ENCODE measurements around the gene LHFPL6. TPM values are rescaled to one million over a fixed set of nuclear protein-coding genes. Genes with fewer than 3 reads are reported as not detected.

Gene LHFPL6
- polyA plus RNA-seq, 2 of the 4 experiments (the other 2 are of a cell fraction), result 1.7 to 5.4 TPM

DNA sequence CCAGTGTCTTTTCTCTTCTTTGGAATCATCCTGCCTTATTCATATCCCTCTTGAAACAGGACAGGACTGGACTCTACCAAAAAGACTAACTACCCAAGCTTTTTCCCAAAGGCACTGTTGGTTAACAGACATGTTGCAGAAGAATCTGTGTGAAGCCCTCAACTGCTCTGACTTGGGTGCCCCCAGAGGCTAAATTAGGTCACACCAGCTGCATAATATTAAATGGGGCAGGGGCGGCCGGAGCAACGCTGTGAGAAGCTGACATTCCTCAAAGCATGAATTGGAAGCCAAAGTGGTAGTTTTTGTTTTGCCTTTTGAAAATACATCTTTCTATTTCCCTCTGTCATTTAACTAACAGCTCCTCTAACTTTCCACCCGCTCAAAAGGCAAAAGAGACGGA is 185.9 kb downstream of the LHFPL6 start:
- DNase-seq (ENCODE audit: low read depth in 1 of 2, low spot score in 1 of 2) (no peak), ATAC-seq (peak; percentile 55 to 62; a peak in 1 of 6 replicates), FAIRE-seq (no peak)
- H3K9me3 ChIP-seq, result no peaks in the 10 kb centered on the region
- 43% methylated on average over 5 of the region's 5 CpGs for WGBS (ENCODE audit: missing lambda C conversion rate)
- TF ChIP-seq CBX2 (IDR thresholded peaks at IDR 0.05; ENCODE audit: borderline replicate concordance, low read depth), result no peak
- TF ChIP-seq, protein P1, sequence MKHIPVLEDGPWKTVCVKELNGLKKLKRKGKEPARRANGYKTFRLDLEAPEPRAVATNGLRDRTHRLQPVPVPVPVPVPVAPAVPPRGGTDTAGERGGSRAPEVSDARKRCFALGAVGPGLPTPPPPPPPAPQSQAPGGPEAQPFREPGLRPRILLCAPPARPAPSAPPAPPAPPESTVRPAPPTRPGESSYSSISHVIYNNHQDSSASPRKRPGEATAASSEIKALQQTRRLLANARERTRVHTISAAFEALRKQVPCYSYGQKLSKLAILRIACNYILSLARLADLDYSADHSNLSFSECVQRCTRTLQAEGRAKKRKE (CRISPR knock-in tag; IDR thresholded peaks at IDR 0.05; ENCODE audit: low read depth), result no peak
- TF ChIP-seq REST (IDR thresholded peaks at IDR 0.05), result no peak
- TF ChIP-seq HOXB5 (CRISPR knock-in tag; IDR thresholded peaks at IDR 0.05), result no peak
- no peak for TF ChIP-seq TP53 (CRISPR knock-in tag; IDR thresholded peaks at IDR 0.05)
- TF ChIP-seq USF2 (IDR thresholded peaks at IDR 0.05), result no peak
- TF ChIP-seq KDM1A (IDR thresholded peaks at IDR 0.05; ENCODE audit: low read depth), result no peak
- TF ChIP-seq E2F6 (IDR thresholded peaks at IDR 0.05; ENCODE audit: borderline replicate concordance, low read depth), result no peak
- no peak for TF ChIP-seq RFX5 (IDR thresholded peaks at IDR 0.05)
- TF ChIP-seq, protein P2, sequence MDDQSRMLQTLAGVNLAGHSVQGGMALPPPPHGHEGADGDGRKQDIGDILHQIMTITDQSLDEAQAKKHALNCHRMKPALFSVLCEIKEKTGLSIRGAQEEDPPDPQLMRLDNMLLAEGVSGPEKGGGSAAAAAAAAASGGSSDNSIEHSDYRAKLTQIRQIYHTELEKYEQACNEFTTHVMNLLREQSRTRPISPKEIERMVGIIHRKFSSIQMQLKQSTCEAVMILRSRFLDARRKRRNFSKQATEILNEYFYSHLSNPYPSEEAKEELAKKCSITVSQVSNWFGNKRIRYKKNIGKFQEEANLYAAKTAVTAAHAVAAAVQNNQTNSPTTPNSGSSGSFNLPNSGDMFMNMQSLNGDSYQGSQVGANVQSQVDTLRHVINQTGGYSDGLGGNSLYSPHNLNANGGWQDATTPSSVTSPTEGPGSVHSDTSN (IDR thresholded peaks at IDR 0.05), result no peak
- no peak for TF ChIP-seq CHD2 (IDR thresholded peaks at IDR 0.05; ENCODE audit: low read length, partially characterized antibody)
- no peak for TF ChIP-seq EHF (CRISPR knock-in tag; IDR thresholded peaks at IDR 0.05)
- no peak for TF ChIP-seq HEYL (CRISPR knock-in tag; IDR thresholded peaks at IDR 0.05)
- ChIA-PET CTCF (interaction anchor here (1.2 kb wide), 1 partner anchor 195 kb away, joined by 3 read pairs; no protein-coding TSS in a partner anchor), POLR2A (no interaction called here)
- H3K4me2 ChIP-seq, result no peak overlapping the region
- H3K4me3 ChIP-seq, result no peak overlapping the region
- no peaks in the 10 kb centered on the region for H3K4me1 ChIP-seq
- H3K27ac ChIP-seq, result no peak overlapping the region

DNA sequence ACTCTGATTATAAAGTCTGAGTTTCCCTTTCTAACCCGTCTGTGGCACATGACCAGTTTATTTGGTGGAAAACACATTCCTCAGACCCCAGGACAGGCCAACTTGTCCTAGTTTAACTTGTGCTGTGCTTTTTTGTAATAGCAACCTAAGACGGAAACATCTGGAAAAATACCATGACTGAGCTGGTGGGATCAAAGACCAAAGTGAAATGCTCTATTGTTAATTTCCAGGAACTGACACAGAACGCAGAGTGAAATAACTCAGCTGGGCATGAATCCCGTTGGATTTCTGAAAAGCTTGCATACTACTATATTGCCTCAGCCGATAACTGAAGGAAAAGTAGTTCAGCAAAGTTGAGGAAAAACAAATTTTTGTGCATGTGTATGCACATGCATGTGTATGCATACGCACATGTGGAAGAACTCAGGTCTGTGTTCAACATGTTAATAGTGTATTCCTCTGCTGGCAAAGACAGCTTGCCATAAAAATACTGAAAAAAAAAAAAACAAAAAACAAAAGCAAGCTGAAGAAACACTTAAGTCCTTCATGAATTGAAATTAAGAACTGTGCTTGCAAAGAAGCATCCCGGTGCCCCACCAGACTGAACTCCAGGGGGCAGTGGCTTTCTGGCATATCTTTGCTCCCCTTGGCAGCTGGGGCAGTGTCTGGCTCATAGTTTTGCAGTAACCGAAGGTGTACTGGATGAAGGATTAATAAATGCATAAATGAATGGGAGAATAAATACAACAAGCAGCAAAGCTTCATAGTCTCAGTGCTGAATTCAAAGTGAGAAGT is 187.8 kb downstream of the LHFPL6 start:
- POLR2A ChIA-PET, result no interaction called here

More for the DNA sequence above, 187.8 kb downstream of the LHFPL6 start:
- Histone ChIP-seq H3K27ac (no peak overlapping the region), H3K4me1 (no peaks in the 10 kb centered on the region), H3K4me3 (no peak overlapping the region), H3K4me2 (no peak overlapping the region), H3K9me3 (no peaks in the 10 kb centered on the region)
- CTCF ChIA-PET, result interaction anchor here (0.6 to 2.9 kb wide), 13 partner anchors 9 to 268 kb away, joined by 3 to 28 read pairs (median 4); partner anchors contain the start of gene LHFPL6
- peak in 1 of 2 experiments; percentile 24 for DNase-seq (ENCODE audit: low read depth in 1 of 2, low spot score in 1 of 2)
- FAIRE-seq, result no peak
- peak; percentile 45 for TF ChIP-seq SMC3 (IDR thresholded peaks at IDR 0.05)
- TF ChIP-seq, protein P3, sequence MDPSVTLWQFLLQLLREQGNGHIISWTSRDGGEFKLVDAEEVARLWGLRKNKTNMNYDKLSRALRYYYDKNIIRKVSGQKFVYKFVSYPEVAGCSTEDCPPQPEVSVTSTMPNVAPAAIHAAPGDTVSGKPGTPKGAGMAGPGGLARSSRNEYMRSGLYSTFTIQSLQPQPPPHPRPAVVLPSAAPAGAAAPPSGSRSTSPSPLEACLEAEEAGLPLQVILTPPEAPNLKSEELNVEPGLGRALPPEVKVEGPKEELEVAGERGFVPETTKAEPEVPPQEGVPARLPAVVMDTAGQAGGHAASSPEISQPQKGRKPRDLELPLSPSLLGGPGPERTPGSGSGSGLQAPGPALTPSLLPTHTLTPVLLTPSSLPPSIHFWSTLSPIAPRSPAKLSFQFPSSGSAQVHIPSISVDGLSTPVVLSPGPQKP (IDR thresholded peaks at IDR 0.05; ENCODE audit: low read depth, low read length), result no peak
- TF ChIP-seq, protein P4, sequence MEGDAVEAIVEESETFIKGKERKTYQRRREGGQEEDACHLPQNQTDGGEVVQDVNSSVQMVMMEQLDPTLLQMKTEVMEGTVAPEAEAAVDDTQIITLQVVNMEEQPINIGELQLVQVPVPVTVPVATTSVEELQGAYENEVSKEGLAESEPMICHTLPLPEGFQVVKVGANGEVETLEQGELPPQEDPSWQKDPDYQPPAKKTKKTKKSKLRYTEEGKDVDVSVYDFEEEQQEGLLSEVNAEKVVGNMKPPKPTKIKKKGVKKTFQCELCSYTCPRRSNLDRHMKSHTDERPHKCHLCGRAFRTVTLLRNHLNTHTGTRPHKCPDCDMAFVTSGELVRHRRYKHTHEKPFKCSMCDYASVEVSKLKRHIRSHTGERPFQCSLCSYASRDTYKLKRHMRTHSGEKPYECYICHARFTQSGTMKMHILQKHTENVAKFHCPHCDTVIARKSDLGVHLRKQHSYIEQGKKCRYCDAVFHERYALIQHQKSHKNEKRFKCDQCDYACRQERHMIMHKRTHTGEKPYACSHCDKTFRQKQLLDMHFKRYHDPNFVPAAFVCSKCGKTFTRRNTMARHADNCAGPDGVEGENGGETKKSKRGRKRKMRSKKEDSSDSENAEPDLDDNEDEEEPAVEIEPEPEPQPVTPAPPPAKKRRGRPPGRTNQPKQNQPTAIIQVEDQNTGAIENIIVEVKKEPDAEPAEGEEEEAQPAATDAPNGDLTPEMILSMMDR (IDR thresholded peaks at IDR 0.05), result peak; percentile 28
- peak; percentile 38 to 60; a peak in 4 of 5 replicates for TF ChIP-seq RAD21 (conservative IDR thresholded peaks at IDR 0.05 in 1 of 2, IDR thresholded peaks at IDR 0.05 in 1 of 2)
- 39% methylated on average over 8 of the region's 8 CpGs for WGBS (ENCODE audit: missing lambda C conversion rate)
- peak; percentile 39 to 59; a peak in 1 of 6 replicates for ATAC-seq
